Epidermal melanocyte (primary cell): ENCODE results near the gene ANKRD34B.
"Not testable (repeated sequence)": the region's sequence is repeated elsewhere in the genome, so short reads cannot be mapped to it uniquely, and the experiment has no call there.

Experiments used
- DNase-seq: peaks from one replicate; pipeline ENCODE4 v3.0.0; 2011; ENCODE audit warnings: low spot score; ENCODE audit not compliant: insufficient read length

Gene ANKRD34B

DNA sequence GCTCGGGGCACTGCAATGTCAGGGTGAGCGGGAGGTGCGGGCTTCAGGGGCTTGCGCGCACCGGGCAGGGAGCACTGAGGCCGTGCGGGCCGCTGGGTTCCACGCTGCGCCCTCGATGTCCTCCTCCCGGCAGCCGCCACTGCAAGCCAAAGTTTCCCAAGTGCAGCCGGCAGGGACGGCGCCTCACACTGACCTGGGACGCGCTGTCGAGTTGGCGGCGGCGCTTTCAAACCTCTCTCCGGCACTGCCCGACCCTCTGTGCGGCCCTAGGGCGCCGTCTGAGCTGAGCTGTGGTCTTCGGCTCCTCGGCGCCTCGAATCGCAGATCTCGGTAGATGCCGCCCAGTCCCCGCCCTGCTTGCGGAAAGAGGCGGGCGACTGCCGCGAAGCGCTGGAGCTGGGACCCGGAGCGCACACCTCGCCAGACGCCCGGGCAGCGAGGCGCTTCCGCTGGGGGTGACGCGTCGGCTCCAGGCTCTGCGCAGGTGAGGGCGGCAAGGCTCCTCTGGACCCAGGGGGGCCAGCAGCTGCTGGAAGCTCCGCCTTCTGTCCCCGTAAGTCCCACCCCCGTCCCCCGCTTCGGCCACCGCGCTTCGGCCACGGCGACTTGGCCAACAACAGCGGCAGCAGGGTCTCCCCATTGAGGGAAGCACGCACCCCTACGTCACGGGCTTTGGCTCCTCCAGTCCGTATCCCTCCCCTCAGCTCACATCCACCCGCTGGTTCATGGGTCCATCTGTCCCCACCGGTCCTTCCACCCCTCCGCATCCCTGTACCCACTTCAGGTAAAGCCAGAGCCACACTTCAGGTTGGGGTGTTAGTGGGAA lies at the start of gene ANKRD34B:
Gene ANKRD34B, minus strand, starts transcription at position 320 of the 826 bp plus-strand sequence. CDS start 10,261 bp downstream, outside the sequence.
- DNase-seq, result no peak

DNA sequence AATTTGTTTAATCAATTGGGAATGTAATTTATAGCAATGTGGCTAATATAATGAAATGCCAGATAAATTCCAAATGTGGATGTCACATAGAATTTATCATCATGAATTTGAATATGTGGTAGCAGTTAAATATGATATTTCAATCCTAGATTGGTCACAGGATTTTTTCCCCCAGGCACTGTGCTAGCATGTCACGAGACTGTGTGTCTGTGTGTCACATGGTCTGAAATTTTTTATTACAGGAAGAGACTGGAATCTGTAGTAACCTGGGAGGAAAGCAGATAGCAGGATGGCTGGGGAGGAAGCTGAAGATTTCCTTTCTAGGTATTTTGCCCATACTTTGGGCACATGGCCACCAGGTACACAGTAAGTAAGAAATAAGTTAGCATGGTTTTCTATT lies 49.0 kb upstream of the ANKRD34B start:
- no peak for DNase-seq

DNA sequence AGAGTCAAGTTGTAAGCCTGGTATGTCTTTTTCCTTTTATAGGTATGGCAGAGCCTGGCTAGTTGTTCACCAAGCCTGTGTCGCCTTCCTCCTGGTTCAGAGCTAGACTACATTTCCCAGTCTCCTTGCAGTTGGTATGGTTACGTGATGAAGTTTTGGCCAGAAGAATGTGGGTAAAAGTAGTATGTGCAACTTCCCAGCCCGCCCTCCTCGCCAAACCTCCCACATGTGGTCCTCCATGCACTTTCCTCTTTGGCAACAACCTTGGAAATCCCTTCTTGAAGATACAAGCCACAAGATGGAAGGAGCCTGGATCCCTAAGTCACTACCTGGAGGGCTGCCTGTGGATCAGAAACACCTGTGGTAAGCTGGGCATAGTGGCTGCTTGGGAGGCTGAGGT lies 48.4 kb upstream of the ANKRD34B start:
- no peak for DNase-seq

DNA sequence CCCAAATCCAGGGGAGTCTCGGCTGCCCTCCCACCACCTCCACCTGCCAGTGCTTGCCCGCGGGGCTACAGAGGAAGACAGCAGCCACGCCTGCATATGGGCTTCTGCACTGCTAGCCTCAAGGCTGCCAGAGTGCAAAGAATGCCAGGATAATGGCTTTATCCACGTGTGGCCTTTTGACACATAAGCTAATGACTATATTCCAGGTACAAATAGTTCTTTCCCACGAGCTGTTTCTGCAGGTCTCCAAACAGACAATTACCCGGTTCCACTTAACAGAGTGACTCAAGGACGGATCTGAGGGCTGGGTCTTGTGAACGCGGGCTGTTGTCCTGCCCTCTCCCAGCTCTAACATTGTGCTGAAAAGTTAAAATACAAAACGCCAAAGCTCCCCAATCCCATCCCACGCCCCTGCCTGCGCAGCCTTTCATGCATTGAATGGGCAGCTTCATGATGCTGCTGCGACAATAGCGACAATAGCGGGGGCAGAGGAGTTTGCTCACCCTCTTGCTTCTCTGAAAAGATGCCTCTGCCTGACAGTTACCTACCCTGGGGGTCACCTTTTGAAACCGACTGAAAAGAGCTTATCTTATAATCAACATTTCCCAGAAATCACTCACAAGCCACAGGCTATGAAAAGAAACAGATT lies 45.3 kb upstream of the ANKRD34B start:
- no peak for DNase-seq

DNA sequence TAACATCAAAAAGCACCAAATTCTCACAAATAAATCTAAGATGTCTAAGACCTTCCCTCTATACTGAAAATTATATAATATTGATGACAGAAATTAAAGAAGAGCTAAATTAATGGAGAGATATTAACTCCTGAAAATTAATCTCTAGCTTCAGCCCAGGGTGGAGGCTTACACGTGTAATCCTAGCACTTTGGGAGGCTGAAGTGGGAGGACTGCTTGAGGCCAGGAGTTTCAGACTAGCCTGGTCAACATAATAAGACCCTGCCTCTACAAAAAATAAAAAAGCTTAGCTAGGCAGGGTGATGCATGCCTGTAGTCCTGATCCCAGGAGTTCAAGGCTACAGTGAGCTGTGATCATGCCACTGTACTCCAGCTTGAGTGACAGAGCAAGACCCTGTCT lies 39.6 kb upstream of the ANKRD34B start:
- no peak for DNase-seq

DNA sequence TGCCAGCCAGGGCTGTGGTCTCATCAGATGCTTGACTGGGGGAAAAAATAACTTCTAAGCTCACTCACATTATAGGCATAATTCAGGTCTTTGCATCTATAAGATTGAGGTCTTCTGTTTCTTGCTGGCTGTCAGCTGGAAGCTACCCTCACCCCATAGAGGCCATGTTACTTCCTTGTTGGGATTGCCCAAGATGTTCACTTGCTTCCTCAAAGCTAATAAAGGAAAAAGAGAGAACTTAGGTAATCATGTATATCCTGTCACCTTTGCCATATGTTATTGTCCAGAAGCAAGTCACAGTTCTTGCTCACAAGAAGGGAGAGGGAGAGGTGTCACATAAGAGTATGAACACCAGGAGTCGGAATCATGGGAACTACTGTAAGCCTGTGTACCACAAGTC lies 38.7 kb upstream of the ANKRD34B start:
- DNase-seq, result no peak

DNA sequence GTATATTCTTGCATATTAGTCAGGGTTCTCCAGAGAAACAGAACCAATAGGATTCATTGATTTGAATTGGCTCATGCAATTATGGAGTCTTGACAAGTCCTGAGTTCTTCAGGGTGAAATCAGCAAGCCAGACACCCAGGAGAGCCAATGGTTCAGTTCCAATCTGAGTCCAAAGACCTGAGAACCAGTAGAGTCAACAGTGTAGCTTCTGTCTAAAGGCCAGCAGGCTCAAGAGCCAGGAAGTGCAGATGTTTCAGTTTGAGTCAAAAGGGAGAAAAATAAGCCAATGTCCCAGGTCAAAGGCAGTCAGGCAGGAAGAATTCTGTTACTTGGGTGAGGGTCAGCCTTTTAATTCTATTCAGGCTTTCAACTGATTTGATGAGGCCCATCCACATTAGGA lies 37.8 kb upstream of the ANKRD34B start:
- DNase-seq, result no peak

DNA sequence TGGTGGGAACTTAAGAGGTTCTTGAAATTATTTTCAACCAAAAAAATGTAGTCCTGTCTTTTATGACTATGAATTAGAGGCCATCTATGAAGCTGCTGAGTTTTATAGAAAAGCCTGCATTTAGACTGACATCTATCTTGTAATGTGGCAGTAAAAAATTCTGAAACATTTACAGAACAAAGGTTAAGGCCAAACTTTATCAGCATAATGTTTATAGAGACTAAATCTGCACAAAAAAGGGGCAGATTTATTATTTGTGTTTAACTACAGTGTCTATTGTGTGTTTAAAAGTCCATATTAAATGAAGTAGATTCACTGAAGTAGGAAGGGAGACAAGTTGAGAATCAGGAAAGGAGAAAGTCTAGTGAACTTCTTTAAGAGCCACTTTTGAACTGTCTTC lies 37.3 kb upstream of the ANKRD34B start:
- DNase-seq, result no peak

DNA sequence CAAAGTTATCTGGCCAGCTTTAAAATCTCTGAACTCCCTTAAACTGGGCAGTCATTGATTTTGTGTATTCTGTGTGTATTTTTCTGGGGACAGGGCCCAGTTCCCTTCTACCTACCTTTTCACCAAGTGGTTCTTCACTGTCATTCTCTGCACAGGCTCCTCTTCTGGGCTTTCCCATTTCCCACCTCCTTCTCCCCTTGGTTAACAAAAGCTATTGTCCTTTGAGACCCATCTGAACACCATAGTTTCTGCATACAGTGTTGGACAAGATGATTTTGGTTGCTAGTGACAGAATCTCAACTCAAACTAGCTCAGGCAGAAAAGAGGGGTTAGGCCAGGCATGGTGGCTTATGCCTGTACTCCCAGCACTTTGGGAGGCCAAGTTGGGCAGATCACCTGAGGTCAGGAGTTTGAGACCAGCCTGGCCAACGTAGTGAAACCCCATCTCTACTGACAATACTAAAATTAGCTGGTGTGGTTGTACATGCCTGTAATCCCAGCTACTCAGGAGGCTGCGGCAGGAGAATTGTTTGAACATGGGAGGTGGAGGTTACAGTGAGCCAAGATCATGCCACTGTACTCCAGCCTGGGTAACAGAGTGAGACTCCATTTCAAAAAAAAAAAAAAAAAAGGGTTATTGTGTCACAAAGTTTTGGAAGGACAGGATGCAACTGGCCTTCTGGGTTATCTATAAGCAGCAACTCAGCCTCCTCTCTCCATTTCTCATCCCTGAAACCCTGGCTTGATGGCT lies 31.0 kb upstream of the ANKRD34B start:
- no peak for DNase-seq

DNA sequence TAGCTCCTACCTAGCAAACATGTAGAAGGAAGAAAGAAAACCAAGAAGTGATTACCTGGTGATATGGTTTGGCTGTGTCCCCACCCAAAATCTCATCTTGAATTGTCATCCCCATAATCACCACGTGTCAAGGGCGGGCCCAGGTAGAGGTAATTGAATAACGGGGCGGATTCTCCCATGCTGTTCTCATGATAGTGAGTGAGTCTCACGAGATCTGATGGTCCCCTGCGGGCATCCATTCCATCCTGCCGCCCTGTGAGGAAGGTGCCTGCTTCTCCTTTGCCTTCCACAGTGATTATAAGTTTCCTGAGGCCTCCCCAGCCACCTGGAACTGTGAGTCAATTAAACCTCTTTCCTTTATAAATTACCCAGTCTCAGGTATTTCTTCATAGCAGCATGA lies 27.4 kb upstream of the ANKRD34B start:
- no peak for DNase-seq

DNA sequence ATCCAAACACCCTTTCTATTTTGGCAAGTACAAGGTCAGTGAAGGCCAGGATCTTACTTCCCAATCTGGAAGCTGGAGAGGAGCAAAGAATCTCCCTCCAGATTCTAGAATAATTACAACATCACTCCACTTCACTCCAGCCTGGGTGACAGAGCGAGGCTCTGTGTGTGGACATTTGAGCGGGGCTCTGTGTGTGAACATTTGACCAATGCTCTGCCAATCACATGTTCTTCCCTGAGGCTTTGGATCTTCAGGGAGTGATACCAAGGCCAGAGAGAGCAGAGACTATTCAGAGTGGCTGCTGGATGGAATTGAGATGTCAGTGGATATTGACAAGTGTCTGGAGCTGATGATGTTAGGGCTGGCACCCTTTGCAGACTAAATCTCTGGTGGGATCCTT lies 24.7 kb upstream of the ANKRD34B start:
- DNase-seq, result peak; percentile 26

DNA sequence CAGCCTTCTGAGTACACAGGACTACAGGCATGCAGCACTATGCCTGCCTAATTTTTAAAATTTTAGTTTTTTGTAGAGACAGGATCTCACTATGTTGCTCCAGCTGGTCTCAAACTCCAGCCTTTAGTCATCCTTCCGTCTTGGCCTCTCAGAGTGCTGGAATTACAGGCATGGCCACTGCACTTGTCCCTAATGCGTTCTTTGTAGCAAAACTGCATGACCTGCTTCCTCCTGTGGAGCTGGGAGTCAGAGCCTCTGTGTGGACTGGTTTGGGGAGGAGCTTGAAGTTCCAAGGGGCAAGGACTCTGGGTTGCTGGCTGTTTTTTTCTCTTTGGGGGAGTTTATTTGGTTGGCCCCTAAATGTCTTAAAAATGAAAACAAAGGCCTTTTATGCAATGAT lies 22.7 kb upstream of the ANKRD34B start:
- DNase-seq, result no peak

DNA sequence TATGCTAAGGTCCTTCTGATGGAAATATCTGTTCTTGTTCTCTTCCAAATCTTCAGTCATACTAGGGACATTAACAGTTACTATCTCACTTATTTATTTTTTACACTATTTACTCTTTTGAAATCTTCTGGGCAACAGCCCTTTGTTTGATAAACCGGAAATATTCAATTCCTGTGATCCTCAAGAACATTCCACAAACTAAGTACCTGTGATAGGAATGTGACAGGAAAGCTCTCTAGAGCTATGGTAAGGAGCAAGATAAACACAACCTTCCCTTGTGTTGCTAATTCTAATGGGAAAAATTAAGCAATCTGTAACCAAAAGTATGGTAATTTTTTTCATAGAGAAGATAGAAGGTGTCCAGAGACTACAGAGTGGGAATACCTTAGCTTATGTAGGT lies 22.0 kb upstream of the ANKRD34B start:
- DNase-seq, result no peak

DNA sequence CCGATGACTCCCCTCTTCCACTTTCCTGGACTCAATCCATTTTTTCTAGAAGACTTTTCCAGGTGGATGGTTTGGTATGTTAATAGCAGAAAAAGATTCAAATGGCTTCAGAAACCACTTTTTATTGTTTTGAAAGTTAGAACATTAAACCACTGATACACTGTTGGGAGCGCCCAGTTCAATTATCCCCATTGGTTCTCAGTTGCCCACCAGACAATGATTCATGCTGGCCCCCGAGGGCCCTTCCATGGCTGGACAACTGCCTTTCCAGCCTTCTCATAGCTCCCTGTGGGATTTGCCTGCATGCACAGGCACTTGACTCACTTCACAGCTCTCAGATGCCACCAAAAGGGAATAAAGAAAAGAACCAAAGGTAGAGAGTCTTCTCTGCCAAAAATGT lies 21.3 kb upstream of the ANKRD34B start:
- no peak for DNase-seq

DNA sequence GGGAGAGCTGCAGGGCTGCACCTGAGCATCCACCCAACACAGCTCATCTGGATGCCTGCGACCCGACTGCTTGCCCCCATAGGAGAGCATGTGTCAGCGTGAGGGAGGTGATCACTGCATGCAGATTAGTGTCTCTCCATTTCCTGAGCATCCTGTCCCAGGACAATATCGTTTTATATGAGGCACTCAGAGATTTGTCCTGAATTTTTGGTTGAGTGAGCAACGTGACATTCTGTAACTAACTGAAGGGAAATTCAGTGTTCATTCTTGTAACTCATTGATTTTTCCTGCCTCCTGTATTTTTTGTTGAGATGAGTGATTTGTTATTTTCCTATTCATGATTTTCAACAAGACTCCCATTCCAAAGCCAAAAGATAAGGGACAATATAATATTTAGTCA lies 20.7 kb upstream of the ANKRD34B start:
- DNase-seq, result no peak

DNA sequence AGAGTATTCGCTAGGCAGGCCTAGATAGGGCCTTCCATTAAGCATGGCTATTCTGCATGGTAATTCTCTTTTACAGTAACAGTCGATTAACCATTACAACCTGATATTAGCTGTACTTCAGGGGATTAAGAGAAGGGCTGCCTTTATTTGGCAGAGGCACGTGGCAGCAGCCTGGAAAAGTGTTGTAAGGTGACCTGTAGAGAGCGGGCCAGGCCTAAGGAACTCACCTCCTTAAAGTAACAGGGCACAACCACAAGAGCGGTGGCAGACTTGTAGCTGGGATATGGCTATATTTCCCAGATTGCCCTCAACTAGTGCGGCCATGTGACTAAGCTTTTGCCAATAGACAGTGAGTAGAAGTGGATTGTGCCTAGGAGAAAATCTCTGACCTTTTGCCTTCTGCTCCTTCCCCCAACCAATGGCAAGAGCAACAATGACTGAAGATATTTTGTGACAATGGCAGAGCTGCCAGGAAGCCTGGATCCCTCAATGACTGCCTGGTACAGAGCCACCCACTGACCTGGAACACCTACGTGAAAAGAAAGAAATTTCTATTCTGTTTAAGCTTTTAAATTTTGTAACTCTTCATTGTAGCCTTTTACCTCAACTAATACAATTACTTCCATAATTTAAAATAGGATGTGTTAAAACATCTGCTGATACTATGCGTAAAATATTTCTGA lies 18.9 kb upstream of the ANKRD34B start:
- no peak for DNase-seq

DNA sequence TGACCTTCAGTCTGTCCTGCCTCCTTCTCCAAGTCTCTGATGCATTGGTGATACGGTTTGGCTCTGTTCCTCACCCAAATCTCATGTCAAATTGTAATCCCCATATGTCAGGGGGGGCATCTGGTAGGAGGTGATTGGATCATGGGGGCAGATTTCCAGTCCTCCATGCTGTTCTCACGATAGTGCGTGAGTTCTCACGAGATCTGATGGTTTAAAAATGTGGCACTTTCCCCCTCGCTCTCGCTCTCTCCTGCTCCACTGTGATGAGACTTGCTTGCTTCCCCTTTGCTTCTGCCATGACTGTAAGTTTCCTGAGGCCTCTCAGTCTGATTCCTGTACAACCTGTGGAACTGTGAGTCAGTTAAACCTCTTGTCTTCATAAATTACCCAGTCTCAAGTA lies 14.7 kb upstream of the ANKRD34B start:
- no peak for DNase-seq

DNA sequence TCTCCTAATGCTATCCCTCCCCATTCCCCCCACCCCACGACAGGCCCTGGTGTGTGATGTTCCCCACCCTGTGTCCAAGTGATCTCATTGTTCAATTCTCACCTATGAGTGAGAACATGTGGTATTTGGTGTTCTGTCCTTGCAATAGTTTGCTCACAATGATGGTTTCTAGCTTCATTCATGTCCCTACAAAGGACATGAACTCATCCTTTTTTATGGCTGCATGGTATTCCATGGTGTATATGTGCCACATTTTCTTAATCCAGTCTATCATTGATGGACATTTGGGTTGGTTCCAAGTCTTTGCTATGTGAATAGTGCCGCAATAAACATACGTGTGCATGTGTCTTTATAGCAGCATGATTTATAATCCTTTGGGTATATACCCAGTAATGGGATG lies 10.2 kb upstream of the ANKRD34B start:
- DNase-seq, result not testable (repeated sequence)

DNA sequence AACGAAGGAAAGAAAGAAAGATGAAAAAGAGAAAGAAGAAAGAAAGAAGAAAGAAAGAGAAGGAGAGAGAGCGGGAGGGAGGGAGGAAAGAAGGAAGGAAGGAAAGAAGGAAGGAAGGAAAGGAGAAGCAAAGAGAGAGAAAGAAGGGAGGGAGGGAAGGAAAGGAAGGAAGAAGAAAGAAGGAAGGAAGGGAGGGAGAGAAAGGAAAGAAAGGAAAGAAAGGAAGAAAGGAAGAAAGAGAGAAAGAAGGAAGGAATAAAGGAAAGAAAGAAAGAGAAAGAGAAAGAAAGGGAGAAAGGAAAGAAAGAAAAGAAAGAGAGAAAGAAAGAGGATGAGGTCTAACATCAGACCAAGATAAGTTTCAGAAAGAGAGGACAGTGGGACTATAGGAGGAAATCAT lies 9.0 kb upstream of the ANKRD34B start:
- DNase-seq, result no peak

DNA sequence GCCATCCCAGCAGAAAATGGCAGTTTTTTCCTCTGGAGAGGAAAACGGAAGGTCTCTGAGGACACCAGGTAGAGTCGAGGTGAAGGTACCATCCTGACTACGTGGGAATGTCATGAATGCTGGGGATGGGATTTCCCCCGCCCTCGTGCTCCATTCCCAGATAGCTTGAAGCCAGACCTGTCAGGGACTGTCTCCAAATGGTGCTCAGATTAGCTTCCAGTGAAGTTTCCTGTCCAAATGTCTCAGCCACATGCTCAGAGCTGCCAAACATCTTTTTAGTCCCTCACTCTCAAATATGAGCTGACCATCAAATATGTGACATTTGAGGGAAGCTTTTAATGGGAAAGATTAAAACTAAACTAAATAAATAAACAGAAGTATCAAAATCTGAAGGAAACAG lies 7.6 kb upstream of the ANKRD34B start:
- no peak for DNase-seq

DNA sequence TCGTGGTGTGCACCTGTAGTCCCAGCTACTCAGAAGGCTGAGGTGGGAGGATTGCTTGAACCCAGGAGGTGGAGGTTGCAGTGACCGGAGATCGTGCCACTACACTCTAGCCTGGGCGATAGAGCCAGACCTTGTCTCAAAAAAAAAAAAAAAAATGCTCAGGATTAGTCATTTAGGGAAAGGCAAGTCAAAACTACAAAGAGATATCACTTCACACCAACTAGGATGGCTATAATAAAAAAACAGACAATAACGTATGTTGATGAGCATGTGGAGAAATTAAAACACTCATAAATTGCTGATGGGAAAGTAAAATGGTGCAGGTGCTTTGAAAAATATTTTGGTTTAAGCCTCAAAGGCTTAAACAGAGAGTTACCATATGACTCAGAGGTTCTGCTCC lies 6.3 kb upstream of the ANKRD34B start:
- no peak for DNase-seq

DNA sequence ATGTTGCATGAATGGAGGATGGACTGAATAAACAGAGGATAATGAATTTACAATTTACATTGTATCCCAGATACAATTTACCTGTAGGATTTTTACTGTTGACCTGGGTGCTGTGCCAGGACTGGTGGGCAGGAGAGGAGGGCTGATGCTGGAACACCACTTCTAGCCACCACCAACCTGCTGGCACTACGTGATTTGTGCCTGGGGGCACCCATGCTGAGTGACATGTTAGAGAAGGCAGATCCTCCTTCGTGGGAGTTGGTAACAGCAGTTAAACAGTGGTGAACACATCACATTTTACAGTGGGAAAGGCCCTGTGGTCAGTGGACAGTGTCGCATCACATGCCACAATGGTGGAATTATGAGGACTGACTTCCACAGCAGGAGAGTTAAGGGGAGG lies 3.0 kb upstream of the ANKRD34B start:
- DNase-seq, result no peak
